Bronchial epithelial cell (primary cell): ENCODE results near the gene RALY. TPM values are rescaled to one million over a fixed set of nuclear protein-coding genes. Genes with fewer than 3 reads are reported as not detected.

ENCODE experiments used
- DNase-seq: peaks from one replicate; pipeline ENCODE4 v3.0.0-alpha.2; 2010; ENCODE audit warnings: low read depth
- FAIRE-seq: peaks from 2 replicates; lab custom pipeline; 2011; peaks lifted over from hg19 to GRCh38; lab: Jason Lieb, UNC
- H3K27me3 ChIP-seq: 2 replicates; pipeline ENCODE4 v1.5.1; 2011; ENCODE audit warnings: low read length; ENCODE audit not compliant: control insufficient read depth, insufficient read depth
- H3K36me3 ChIP-seq: 2 replicates; pipeline ENCODE4 v1.5.1; 2011; ENCODE audit warnings: low read length; ENCODE audit not compliant: control insufficient read depth, insufficient read depth
- H3K4me3 ChIP-seq: 2 replicates; pipeline ENCODE4 v1.5.1; 2011; ENCODE audit warnings: mild to moderate bottlenecking, low read depth, low read length, control low read depth
- CTCF ChIP-seq: IDR thresholded peaks from 2 replicates; pipeline ENCODE4 v1.5.1; 2011; ENCODE audit warnings: mild to moderate bottlenecking, moderate library complexity, low read length, control low read depth, inconsistent platforms; ENCODE audit not compliant: insufficient read depth, severe bottlenecking
- total RNA-seq: library from RNA; depleted of rRNA; stranded (reverse); fragments of >200 nt; gene quantifications from 2 replicates; pipeline ENCODE4 v1.2.1, GENCODE V29; 2014

Gene RALY
- total RNA-seq, 1 donor from 2014 or later, result 75.0 TPM

DNA sequence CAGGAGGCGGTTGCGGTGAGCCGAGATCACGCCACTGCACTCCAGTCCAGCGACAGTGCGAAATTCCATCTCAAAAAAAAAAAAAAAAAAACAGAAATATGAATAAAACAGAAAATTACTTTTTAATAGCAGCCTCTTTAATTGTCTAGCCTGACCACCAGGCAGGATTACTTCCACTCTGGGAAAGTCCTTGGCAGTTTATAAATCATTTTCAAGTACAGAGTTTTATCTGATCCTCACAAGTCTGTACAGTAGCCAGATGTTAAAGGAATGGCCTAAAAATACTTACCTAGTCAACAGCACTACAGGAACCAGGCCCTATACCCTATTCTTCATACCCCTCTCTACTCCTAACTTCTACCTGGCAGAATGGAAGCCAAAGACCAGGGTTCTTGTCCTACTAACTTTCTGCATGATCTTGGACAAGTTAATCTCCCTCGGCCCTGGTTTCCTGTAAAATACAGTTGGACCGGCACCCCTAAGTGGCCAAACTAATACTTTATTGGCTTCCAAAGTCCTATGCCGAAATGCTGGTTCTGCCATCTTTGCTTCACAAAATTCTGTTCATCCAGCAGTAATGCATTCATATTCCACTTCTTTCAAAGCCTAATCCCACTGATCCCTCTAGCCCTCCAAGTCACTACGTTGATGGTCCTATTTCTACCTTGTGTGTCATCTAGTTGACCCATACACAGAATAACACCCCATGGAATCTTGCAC, 116.5 kb downstream of the RALY start:
- Histone ChIP-seq H3K4me3 (peak overlapping the region; percentile 100), H3K27me3 (no peaks in the 10 kb centered on the region), H3K36me3 (peaks cover 10% of the 10 kb centered on the region)
- no peak for TF ChIP-seq CTCF
- DNase-seq (no peak), FAIRE-seq (no peak)

- no peak for FAIRE-seq
- peak; percentile 82 for DNase-seq
- peaks cover 6% of the 10 kb centered on the region for H3K36me3 ChIP-seq
Measured at GRCh38 chr20:34110745-34111641, 117.3 kb downstream of the RALY start.

GRCh38 chr20:34111702-34112599, 118.2 kb downstream of the RALY start, which contains the start of gene EIF2S2:
EIF2S2 (minus strand) TSS chr20:34112243; CDS start chr20:34112110, 133 bp downstream.
- TF ChIP-seq CTCF, result no peak
- peak within 1 kb of the TSS; percentile 100 for H3K4me3 ChIP-seq
- no peak for FAIRE-seq
- no peaks in the 10 kb centered on the region for H3K27me3 ChIP-seq
- H3K36me3 ChIP-seq, result peaks cover 5% of the 10 kb centered on the region
- DNase-seq, result peak; percentile 95

More at GRCh38 chr20:34110745-34111641, 117.3 kb downstream of the RALY start:
- Histone ChIP-seq H3K27me3 (no peaks in the 10 kb centered on the region), H3K4me3 (peak overlapping the region; percentile 100)
- no peak for TF ChIP-seq CTCF

DNA sequence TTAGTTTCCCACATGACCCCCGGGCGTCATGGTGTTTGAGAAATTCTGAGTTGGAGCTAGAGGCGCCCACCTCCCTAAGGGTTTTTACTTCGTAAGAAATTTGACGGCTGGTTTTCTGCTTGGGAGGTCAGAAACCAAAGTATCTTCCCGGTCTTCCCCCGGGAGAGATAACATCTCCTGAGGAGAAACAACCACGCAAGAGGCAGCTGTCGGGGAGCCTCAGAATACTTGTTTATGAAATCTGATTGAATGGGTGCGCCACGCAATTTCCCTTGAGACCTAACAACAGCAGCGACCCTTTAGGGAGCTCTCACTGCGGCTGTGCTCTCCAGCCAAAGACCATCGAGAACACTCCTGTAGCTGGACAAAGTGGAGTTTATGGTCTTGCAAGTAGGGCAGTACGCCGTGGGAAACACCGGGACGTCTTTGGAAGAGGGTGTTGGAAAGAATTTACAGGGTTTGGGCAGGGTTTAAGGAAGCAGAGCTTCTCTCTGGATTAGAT, 118.9 kb downstream of the RALY start:
- no peak for FAIRE-seq
- no peak for TF ChIP-seq CTCF

DNA sequence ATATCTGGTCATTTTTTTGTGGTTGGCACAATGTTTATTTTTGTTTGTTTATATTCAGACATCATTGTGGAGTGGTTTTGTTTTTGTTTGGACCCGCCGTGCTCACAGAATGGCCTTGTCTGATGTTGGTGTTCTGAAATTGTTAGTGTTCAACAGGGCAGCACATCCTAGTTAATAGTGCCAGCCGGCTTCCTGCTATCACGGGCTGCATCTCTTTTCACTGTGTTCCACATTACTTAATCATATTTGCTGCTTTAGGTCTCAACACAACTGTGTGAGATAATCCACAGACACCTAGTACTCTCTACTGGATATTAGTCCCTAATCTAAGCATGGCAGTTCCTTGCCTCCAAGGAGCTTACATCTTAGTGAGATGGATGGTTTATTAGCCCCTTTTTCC, 121.1 kb downstream of the RALY start:
- H3K36me3 ChIP-seq, result peaks cover 3% of the 10 kb centered on the region
- H3K4me3 ChIP-seq, result no peak overlapping the region
- no peaks in the 10 kb centered on the region for H3K27me3 ChIP-seq
- DNase-seq (no peak), FAIRE-seq (no peak)
- TF ChIP-seq CTCF, result no peak

More for the DNA sequence above, 118.9 kb downstream of the RALY start:
- no peaks in the 10 kb centered on the region for H3K27me3 ChIP-seq
- DNase-seq, result peak; percentile 25
- peak overlapping the region; percentile 100 for H3K4me3 ChIP-seq
- H3K36me3 ChIP-seq, result peaks cover 5% of the 10 kb centered on the region
